HL-60 (cell line): ENCODE data around the gene UBE2J1.

ENCODE experiments used
- DNase-seq, 2 experiments: peaks; one replicate each; pipeline ENCODE4 v3.0.0-alpha.2; 2010 to 2020; ENCODE audit warnings: low read depth in 1 of 2, low spot score in 1 of 2
- H3K27ac ChIP-seq: fragments of 250-450 bp; sonication (Bioruptor Pico); replicated peaks from 2 replicates; pipeline ENCODE4 v1.5.1; 2020; ENCODE audit warnings: mild to moderate bottlenecking, moderate library complexity
- H3K27me3 ChIP-seq: fragments of 250-450 bp; sonication (Bioruptor Pico); 2 replicates; pipeline ENCODE4 v1.5.1; 2021; ENCODE audit warnings: mild to moderate bottlenecking, moderate library complexity; ENCODE audit not compliant: insufficient read depth, poor library complexity, severe bottlenecking
- H3K4me3 ChIP-seq: replicated peaks from 2 replicates; pipeline ENCODE4 v1.5.1; 2011; ENCODE audit warnings: mild to moderate bottlenecking, control low read depth, low read length; ENCODE audit not compliant: insufficient read depth
- GABPA ChIP-seq: IDR thresholded peaks from 2 replicates; pipeline ENCODE4 v1.6.1; 2012; ENCODE audit warnings: low read depth
- POLR2AphosphoS5 ChIP-seq: IDR thresholded peaks from 2 replicates; pipeline ENCODE4 v1.6.1; 2012; ENCODE audit warnings: low read depth
- REST ChIP-seq: IDR thresholded peaks from 2 replicates; pipeline ENCODE4 v1.6.1; 2012; ENCODE audit warnings: low read depth; ENCODE audit not compliant: insufficient replicate concordance
- SPI1 ChIP-seq: IDR thresholded peaks from 2 replicates; pipeline ENCODE4 v1.6.1; 2012; ENCODE audit warnings: low read depth, mild to moderate bottlenecking, borderline replicate concordance
- TF ChIP-seq, protein P1 (sequence below): IDR thresholded peaks from one replicate; pipeline ENCODE4 v1.5.1; 2011; ENCODE audit warnings: low read length, control low read depth, inconsistent platforms; ENCODE audit not compliant: insufficient read depth

Gene UBE2J1

GRCh38 chr6:89350281-89350966 lies 2.1 kb downstream of the UBE2J1 start:
- TF ChIP-seq POLR2AphosphoS5 (no peak), SPI1 (peak; percentile 66; the same call in 1 of the 2 replicates)
- DNase-seq: peak; percentile 54 to 76
- no peaks in the 10 kb centered on the region for H3K27me3 ChIP-seq
- peak overlapping the region; percentile 93 for H3K27ac ChIP-seq
- H3K4me3 ChIP-seq: peak overlapping the region; percentile 65

GRCh38 chr6:89348372-89348771 lies 4.2 kb downstream of the UBE2J1 start:
- H3K27me3 ChIP-seq: no peaks in the 10 kb centered on the region
- H3K27ac ChIP-seq: peak overlapping the region; percentile 31
- no peak for DNase-seq
- TF ChIP-seq POLR2AphosphoS5: no peak
- TF ChIP-seq, protein P1, sequence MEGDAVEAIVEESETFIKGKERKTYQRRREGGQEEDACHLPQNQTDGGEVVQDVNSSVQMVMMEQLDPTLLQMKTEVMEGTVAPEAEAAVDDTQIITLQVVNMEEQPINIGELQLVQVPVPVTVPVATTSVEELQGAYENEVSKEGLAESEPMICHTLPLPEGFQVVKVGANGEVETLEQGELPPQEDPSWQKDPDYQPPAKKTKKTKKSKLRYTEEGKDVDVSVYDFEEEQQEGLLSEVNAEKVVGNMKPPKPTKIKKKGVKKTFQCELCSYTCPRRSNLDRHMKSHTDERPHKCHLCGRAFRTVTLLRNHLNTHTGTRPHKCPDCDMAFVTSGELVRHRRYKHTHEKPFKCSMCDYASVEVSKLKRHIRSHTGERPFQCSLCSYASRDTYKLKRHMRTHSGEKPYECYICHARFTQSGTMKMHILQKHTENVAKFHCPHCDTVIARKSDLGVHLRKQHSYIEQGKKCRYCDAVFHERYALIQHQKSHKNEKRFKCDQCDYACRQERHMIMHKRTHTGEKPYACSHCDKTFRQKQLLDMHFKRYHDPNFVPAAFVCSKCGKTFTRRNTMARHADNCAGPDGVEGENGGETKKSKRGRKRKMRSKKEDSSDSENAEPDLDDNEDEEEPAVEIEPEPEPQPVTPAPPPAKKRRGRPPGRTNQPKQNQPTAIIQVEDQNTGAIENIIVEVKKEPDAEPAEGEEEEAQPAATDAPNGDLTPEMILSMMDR: no peak
- TF ChIP-seq SPI1: no peak
- TF ChIP-seq REST: no peak
- H3K4me3 ChIP-seq: no peak overlapping the region

DNA sequence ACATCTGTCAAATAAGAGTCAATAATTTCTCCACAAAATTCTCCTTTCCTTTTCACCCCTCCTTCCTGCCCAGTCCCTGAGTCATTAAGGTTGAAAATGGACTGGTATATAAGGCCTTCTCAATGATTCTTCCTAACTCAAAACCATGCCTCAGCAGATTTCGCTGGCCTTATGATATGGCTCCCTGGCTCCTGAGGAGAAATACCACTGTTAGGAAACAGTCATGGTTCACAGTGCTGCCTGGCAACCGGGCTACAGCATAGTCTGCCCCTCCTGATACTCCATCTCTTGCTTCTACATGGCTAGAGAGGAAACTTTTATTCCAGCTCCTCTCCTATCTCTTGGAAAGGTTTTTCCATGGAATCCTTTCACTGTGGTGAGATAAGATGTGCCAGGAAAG lies 4.7 kb downstream of the UBE2J1 start:
- peak in 1 of 2 experiments; percentile 52 for DNase-seq
- Histone ChIP-seq H3K27ac (peak overlapping the region; percentile 31), H3K27me3 (no peaks in the 10 kb centered on the region), H3K4me3 (no peak overlapping the region)
- TF ChIP-seq SPI1 (no peak), GABPA (no peak), POLR2AphosphoS5 (no peak), REST (no peak)
- TF ChIP-seq, protein P1: no peak

DNA sequence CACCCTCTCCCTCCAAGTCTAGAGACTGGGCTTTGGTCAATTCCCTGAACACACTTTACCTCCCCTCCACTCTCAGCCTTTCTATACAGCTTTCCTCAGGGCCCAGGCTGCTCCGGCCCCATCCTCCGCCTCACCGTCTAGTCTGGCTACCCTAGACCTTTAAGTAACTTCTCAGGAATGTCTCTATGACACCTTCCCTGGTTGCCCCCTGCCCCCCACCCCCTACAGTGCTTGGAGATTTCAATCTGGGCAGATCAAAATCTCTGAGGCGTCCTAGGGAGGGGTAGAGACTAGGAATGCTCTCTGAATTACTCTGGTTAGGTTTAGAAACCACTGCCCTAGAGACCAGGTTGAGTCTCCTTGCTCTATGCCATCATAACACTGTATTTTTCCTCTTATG lies 6.1 kb downstream of the UBE2J1 start:
- no peak overlapping the region for H3K4me3 ChIP-seq
- no peak for TF ChIP-seq SPI1
- no peak for TF ChIP-seq POLR2AphosphoS5
- TF ChIP-seq REST: no peak
- TF ChIP-seq, protein P1: no peak
- no peak for TF ChIP-seq GABPA
- no peaks in the 10 kb centered on the region for H3K27me3 ChIP-seq
- DNase-seq: no peak
- H3K27ac ChIP-seq: no peak overlapping the region; the same call in 1 of the 2 replicates
